Prostate gland (tissue), 2 donors: ENCODE measurements around the gene FHIT. TPM values are rescaled to one million over a fixed set of nuclear protein-coding genes. Genes with fewer than 3 reads are reported as not detected.

Experiments used
- DNase-seq: peaks from one replicate; pipeline ENCODE4 v3.0.0-alpha.2; 2019; ENCODE audit warnings: low spot score
- H3K27ac ChIP-seq, 2 donors: fragments of 200-600 bp; sonication (generic); 2 replicates each; pipeline ENCODE4 v1.5.1; 2017 to 2019
- H3K27me3 ChIP-seq: fragments of 200-600 bp; sonication (generic); replicated peaks from 2 replicates; pipeline ENCODE4 v1.5.1; 2019; ENCODE audit not compliant: insufficient read depth
- H3K36me3 ChIP-seq, 2 donors: fragments of 200-600 bp; sonication (generic); 1 replicate in 1 of 2; 2 replicates in 1 of 2; pipeline versions ENCODE4 v1.5.1 to v1.8.1; 2017 to 2019
- H3K4me1 ChIP-seq: fragments of 200-600 bp; sonication (generic); replicated peaks from 2 replicates; pipeline ENCODE4 v1.5.1; 2019
- H3K4me3 ChIP-seq, 2 donors: fragments of 200-600 bp; sonication (generic); 2 replicates each; pipeline ENCODE4 v1.5.1; 2017 to 2019
- H3K9me3 ChIP-seq: fragments of 200-600 bp; sonication (generic); 2 replicates; pipeline ENCODE4 v1.5.1; 2017
- POLR2A ChIP-seq: fragments of 450-650 bp; IDR thresholded peaks from one replicate; pipeline ENCODE4 v1.6.1; 2016; ENCODE audit warnings: antibody characterized with exemption, mild to moderate bottlenecking
- POLR2AphosphoS5 ChIP-seq: sonication (generic); formaldehyde crosslinking; IDR thresholded peaks from one replicate; pipeline ENCODE4 v1.6.1; 2017; ENCODE audit warnings: antibody characterized with exemption
- WGBS: methylation state at CpG from one replicate; pipeline ENCODE4 v1.1.5; 2018; 5-methylcytosine and 5-hydroxymethylcytosine counted together
- intact Hi-C: fragments of 100-400 bp; cut with DNase I; formaldehyde crosslinking; loops from one replicate; pipeline ENCODE4 v1.14.2; 2022
- total RNA-seq, 2 donors: library from RNA; depleted of rRNA; stranded (reverse); fragments of >200 nt; gene quantifications; one replicate each; pipeline ENCODE4 v1.1.0, GENCODE V29; 2016
- TF ChIP-seq, protein P1 (sequence below), 4 experiments: fragments of 200-600 bp in 2 of 4; fragments of 450-650 bp in 2 of 4; sonication (generic) in 2 of 4; IDR thresholded peaks; 1 replicate in 3 of 4; 2 replicates in 1 of 4; pipeline ENCODE4 v1.5.1; 2016 to 2019; ENCODE audit warnings: antibody characterized with exemption in 4 of 4, mild to moderate bottlenecking in 2 of 4, moderate library complexity in 2 of 4

Gene FHIT
- total RNA-seq, 2 donors from 2014 or later = 6.4 to 10.4 TPM

DNA sequence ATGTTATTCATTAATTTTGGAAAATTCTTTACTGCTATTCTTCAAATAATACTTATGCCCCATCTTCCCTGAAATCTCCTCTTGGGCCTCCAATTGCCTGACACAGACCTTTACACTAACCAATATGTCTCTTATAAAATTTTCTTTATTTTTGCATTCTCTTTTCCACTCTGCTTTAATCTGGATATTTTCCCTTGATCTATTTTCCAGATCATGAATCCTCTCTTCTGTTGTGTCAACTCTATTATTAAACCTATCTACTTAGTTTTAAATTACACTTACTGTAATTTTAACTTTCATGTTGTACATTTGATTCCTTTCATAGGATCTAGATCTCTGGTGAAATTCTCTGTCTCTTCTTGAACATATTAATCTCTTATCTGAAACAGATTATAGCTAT lies 278.7 kb downstream of the FHIT start:
- TF ChIP-seq POLR2A = no peak
- no peak for TF ChIP-seq POLR2AphosphoS5
- TF ChIP-seq, protein P1, sequence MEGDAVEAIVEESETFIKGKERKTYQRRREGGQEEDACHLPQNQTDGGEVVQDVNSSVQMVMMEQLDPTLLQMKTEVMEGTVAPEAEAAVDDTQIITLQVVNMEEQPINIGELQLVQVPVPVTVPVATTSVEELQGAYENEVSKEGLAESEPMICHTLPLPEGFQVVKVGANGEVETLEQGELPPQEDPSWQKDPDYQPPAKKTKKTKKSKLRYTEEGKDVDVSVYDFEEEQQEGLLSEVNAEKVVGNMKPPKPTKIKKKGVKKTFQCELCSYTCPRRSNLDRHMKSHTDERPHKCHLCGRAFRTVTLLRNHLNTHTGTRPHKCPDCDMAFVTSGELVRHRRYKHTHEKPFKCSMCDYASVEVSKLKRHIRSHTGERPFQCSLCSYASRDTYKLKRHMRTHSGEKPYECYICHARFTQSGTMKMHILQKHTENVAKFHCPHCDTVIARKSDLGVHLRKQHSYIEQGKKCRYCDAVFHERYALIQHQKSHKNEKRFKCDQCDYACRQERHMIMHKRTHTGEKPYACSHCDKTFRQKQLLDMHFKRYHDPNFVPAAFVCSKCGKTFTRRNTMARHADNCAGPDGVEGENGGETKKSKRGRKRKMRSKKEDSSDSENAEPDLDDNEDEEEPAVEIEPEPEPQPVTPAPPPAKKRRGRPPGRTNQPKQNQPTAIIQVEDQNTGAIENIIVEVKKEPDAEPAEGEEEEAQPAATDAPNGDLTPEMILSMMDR (IDR thresholded peaks at IDR 0.05) = no peak
- no peaks in the 10 kb centered on the region for H3K9me3 ChIP-seq
- intact Hi-C loops = no loop called here
- H3K4me3 ChIP-seq = no peak overlapping the region
- DNase-seq = no peak
- H3K27me3 ChIP-seq = no peaks in the 10 kb centered on the region
- H3K36me3 ChIP-seq = no peaks in the 10 kb centered on the region
- H3K27ac ChIP-seq = no peak overlapping the region
- H3K4me1 ChIP-seq = no peaks in the 10 kb centered on the region

DNA sequence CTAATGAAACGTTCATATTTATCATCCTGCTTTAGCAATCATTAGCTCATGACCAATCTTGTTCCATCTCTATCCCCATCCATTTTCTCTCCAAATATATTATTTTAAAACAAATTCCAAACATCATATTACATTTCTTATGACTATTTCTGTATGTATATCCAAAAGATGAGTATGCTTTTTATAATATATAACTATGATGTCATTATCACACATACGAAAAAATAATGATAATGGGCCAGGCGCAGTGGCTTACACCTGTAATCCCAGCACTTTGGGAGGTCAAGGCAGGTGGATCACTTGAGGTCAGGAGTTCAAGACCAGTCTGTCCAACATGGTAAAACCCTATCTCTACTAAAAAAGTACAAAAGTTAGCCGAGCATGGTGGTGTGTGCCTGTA lies 280.4 kb downstream of the FHIT start:
- no peak for DNase-seq
- Histone ChIP-seq H3K9me3 (no peaks in the 10 kb centered on the region), H3K4me1 (no peaks in the 10 kb centered on the region), H3K4me3 (no peak overlapping the region), H3K27ac (no peak overlapping the region), H3K27me3 (no peaks in the 10 kb centered on the region), H3K36me3 (no peaks in the 10 kb centered on the region)
- 89% methylated on average over 4 of the region's 4 CpGs for WGBS
- intact Hi-C loops = no loop called here
- TF ChIP-seq POLR2AphosphoS5 (no peak), POLR2A (no peak)
- TF ChIP-seq, protein P1 (IDR thresholded peaks at IDR 0.05) = no peak

DNA sequence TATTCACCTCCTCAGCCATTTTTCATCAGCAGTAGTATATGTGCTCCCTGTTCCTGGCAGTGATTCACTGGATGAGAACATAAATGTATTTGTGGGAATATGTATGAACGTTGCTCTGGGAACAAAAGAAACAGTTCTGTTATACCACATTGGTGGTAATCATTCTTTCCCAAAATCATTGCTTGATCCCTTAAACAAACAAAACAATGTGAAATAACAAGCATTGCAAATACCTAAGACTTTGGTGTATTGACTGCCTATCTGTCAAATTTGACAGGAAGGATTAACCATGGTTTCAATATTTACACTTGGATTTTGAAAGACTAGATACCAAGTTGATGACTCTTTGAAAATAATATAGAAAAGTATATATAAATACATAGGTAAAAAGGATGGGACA lies 284.1 kb downstream of the FHIT start:
- H3K27ac ChIP-seq = no peak overlapping the region
- no peak for DNase-seq
- intact Hi-C loops = no loop called here
- TF ChIP-seq, protein P1 (IDR thresholded peaks at IDR 0.05) = no peak
- TF ChIP-seq POLR2A = no peak
- no peak for TF ChIP-seq POLR2AphosphoS5
- H3K4me1 ChIP-seq = no peaks in the 10 kb centered on the region
- no peaks in the 10 kb centered on the region for H3K27me3 ChIP-seq
- H3K36me3 ChIP-seq = no peaks in the 10 kb centered on the region
- WGBS = 38% methylated on average over 1 of the region's 1 CpG
- H3K4me3 ChIP-seq = no peak overlapping the region
- no peaks in the 10 kb centered on the region for H3K9me3 ChIP-seq

DNA sequence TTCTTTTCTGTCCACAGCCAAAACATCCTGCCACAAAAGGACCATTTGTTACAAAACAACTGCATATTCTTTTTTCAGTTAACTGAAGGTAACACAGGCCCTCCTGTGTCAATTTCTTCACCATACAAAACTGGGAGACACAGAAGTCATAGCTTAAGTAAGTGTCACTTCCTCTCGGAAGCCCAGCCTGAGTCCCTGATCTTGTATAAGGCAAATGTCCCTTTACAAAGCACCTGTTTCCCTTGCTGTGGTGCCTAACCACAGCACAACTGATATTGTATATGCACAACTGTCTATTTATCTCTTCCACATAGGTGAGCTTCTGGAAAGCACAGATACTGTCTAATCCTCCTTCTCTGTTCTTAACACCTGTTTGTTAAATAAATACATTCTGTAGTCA lies 293.7 kb downstream of the FHIT start:
- Histone ChIP-seq H3K27me3 (no peaks in the 10 kb centered on the region), H3K27ac (no peak overlapping the region), H3K36me3 (no peaks in the 10 kb centered on the region), H3K9me3 (no peaks in the 10 kb centered on the region), H3K4me3 (no peak overlapping the region), H3K4me1 (no peaks in the 10 kb centered on the region)
- no peak for DNase-seq
- intact Hi-C loops = no loop called here
- WGBS = 92% methylated on average over 1 of the region's 1 CpG
- TF ChIP-seq, protein P1 (IDR thresholded peaks at IDR 0.05) = no peak
- TF ChIP-seq POLR2A (no peak), POLR2AphosphoS5 (no peak)

DNA sequence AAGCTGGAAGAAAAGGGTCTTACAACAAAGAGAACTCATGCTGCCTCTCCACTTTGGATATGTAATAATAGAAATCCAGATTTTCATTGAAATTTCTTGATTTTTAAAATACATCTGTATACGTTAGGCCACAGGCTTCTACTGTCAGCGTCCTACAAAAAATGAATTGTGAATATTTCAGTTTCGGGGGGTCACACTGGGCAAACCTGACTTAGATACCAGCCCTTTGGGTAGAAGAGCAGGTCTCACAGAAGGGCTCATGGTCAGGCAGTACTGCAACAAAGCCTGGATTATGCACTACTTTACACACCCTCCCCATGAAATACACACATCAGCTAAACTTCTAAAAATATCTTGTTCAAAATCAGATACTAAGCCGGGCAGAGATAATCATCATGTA lies 294.5 kb downstream of the FHIT start:
- WGBS = 87% methylated on average over 4 of the region's 4 CpGs
- TF ChIP-seq POLR2A (no peak), POLR2AphosphoS5 (no peak)
- TF ChIP-seq, protein P1 (IDR thresholded peaks at IDR 0.05) = no peak
- no peak overlapping the region for H3K27ac ChIP-seq
- H3K27me3 ChIP-seq = no peaks in the 10 kb centered on the region
- intact Hi-C loops = no loop called here
- no peak overlapping the region for H3K4me3 ChIP-seq
- no peaks in the 10 kb centered on the region for H3K9me3 ChIP-seq
- no peaks in the 10 kb centered on the region for H3K4me1 ChIP-seq
- DNase-seq = no peak
- H3K36me3 ChIP-seq = no peaks in the 10 kb centered on the region
